Type B pancreatic cell (in vitro differentiated cells): Measurements from ENCODE around the gene IGSF3. TPM values are rescaled to one million over a fixed set of nuclear protein-coding genes. Genes with fewer than 3 reads are reported as not detected.
A peak's percentile ranks its signal among the peaks of the same experiment; 100 is the strongest.

ENCODE experiments used
- DNase-seq: peaks from one replicate; pipeline ENCODE4 v3.0.0; 2021; ENCODE audit warnings: mixed read lengths; ENCODE audit not compliant: unreplicated experiment; ENCODE audit errors: extremely low spot score
- H3K27ac Mint-ChIP-seq: 2 replicates; pipeline ENCODE4 v1.8.0; 2021; ENCODE audit warnings: mild to moderate bottlenecking, mixed read lengths
- H3K27me3 Mint-ChIP-seq: 2 replicates; pipeline ENCODE4 v1.8.0; 2021; ENCODE audit warnings: mixed read lengths
- H3K36me3 Mint-ChIP-seq: 2 replicates; pipeline ENCODE4 v1.8.0; 2021; ENCODE audit warnings: mixed read lengths
- H3K4me1 Mint-ChIP-seq: one replicate; pipeline ENCODE4 v1.8.0; 2021; ENCODE audit warnings: mixed read lengths; ENCODE audit not compliant: unreplicated experiment
- H3K4me3 Mint-ChIP-seq: 2 replicates; pipeline ENCODE4 v1.8.0; 2021; ENCODE audit warnings: mild to moderate bottlenecking, mixed read lengths
- H3K9me3 Mint-ChIP-seq: 2 replicates; pipeline ENCODE4 v1.8.0; 2021; ENCODE audit warnings: mixed read lengths
- CTCF ChIP-seq: fragments of 200-600 bp; sonication (generic); conservative IDR thresholded peaks from 2 replicates; pipeline ENCODE4 v1.5.0; 2021; ENCODE audit warnings: antibody characterized with exemption, mild to moderate bottlenecking
- total RNA-seq: library from RNA; stranded (reverse); gene quantifications from 2 replicates; pipeline ENCODE4 v1.2.1, GENCODE V29; 2021; ENCODE audit warnings: low replicate concordance

IGSF3 gene
- total RNA-seq, 1 donor from 2014 or later, result 42.9 TPM

- H3K9me3 Mint-ChIP-seq, result no peaks in the 10 kb centered on the region
- TF ChIP-seq CTCF, result no peak
- H3K4me1 Mint-ChIP-seq, result peaks cover 34% of the 10 kb centered on the region
- peaks cover 21% of the 10 kb centered on the region for H3K36me3 Mint-ChIP-seq
- DNase-seq, result no peak
- H3K4me3 Mint-ChIP-seq, result no peak overlapping the region
- H3K27ac Mint-ChIP-seq, result no peak overlapping the region
- no peaks in the 10 kb centered on the region for H3K27me3 Mint-ChIP-seq
Measured at GRCh38 chr1:116587501-116588227, 79.9 kb downstream of the IGSF3 start.

- no peaks in the 10 kb centered on the region for H3K27me3 Mint-ChIP-seq
- H3K27ac Mint-ChIP-seq, result peak overlapping the region; percentile 46
- H3K4me3 Mint-ChIP-seq, result no peak overlapping the region
- TF ChIP-seq CTCF, result no peak
- DNase-seq, result no peak
- peaks cover 25% of the 10 kb centered on the region for H3K36me3 Mint-ChIP-seq
- H3K9me3 Mint-ChIP-seq, result no peaks in the 10 kb centered on the region
- H3K4me1 Mint-ChIP-seq, result peaks cover 26% of the 10 kb centered on the region
Measured at GRCh38 chr1:116586741-116587143, 80.8 kb downstream of the IGSF3 start.

- Mint-ChIP-seq H3K27ac (no peak overlapping the region), H3K4me3 (no peak overlapping the region), H3K36me3 (peaks cover 25% of the 10 kb centered on the region), H3K27me3 (no peaks in the 10 kb centered on the region), H3K4me1 (peaks cover 26% of the 10 kb centered on the region), H3K9me3 (no peaks in the 10 kb centered on the region)
- DNase-seq, result no peak
- TF ChIP-seq CTCF, result no peak
Measured at GRCh38 chr1:116585886-116586285, 81.6 kb downstream of the IGSF3 start.

GRCh38 chr1:116581323-116581885 is 86.1 kb downstream of the IGSF3 start:
- H3K4me1 Mint-ChIP-seq, result peaks cover 4% of the 10 kb centered on the region
- no peak overlapping the region for H3K27ac Mint-ChIP-seq
- H3K27me3 Mint-ChIP-seq, result no peaks in the 10 kb centered on the region
- H3K9me3 Mint-ChIP-seq, result no peaks in the 10 kb centered on the region
- DNase-seq, result no peak
- no peak overlapping the region for H3K4me3 Mint-ChIP-seq
- peaks cover 33% of the 10 kb centered on the region for H3K36me3 Mint-ChIP-seq
- no peak for TF ChIP-seq CTCF

GRCh38 chr1:116580446-116581322 is 86.8 kb downstream of the IGSF3 start:
- no peaks in the 10 kb centered on the region for H3K4me1 Mint-ChIP-seq
- H3K36me3 Mint-ChIP-seq, result peaks cover 35% of the 10 kb centered on the region
- H3K9me3 Mint-ChIP-seq, result no peaks in the 10 kb centered on the region
- TF ChIP-seq CTCF, result no peak
- DNase-seq, result no peak
- H3K27me3 Mint-ChIP-seq, result no peaks in the 10 kb centered on the region
- no peak overlapping the region for H3K27ac Mint-ChIP-seq
- no peak overlapping the region for H3K4me3 Mint-ChIP-seq
